Muscle layer of duodenum (tissue), 2 donors: ENCODE data around the gene SELENON.

Experiments used
- H3K27ac ChIP-seq: one replicate; pipeline ENCODE4 v1.7.0; 2013; ENCODE audit warnings: mild to moderate bottlenecking, low read length
- H3K27me3 ChIP-seq: one replicate; pipeline ENCODE4 v1.7.0; 2013; ENCODE audit warnings: low read depth, mild to moderate bottlenecking, control low read depth, low read length
- H3K36me3 ChIP-seq, 2 donors: one replicate each; pipeline ENCODE4 v1.7.0; 2013; ENCODE audit warnings: low read length in 2 of 2, control low read depth in 1 of 2, mild to moderate bottlenecking in 1 of 2; ENCODE audit not compliant: insufficient read depth in 2 of 2, control insufficient read depth in 1 of 2
- H3K4me1 ChIP-seq, 2 donors: one replicate each; pipeline ENCODE4 v1.7.0; 2013; ENCODE audit warnings: low read length in 2 of 2, mild to moderate bottlenecking in 2 of 2, control low read depth in 1 of 2, moderate library complexity in 1 of 2; ENCODE audit not compliant: insufficient read depth in 2 of 2, control insufficient read depth in 1 of 2
- H3K4me3 ChIP-seq, 2 donors: one replicate each; pipeline ENCODE4 v1.7.0; 2013; ENCODE audit warnings: low read length in 2 of 2, low read depth in 1 of 2, mild to moderate bottlenecking in 1 of 2
- H3K9me3 ChIP-seq, 2 donors: one replicate each; pipeline ENCODE4 v1.7.0; 2013; ENCODE audit warnings: low read length in 2 of 2, control low read depth in 1 of 2, mild to moderate bottlenecking in 1 of 2; ENCODE audit not compliant: control insufficient read depth in 1 of 2
- donor health status: healthy.

The SELENON gene

GRCh38 chr1:25763493-25763892 is 36.5 kb upstream of the SELENON start:
- Histone ChIP-seq H3K4me1 (no peaks in the 10 kb centered on the region), H3K27ac (no peak overlapping the region), H3K27me3 (no peaks in the 10 kb centered on the region), H3K4me3 (no peak overlapping the region), H3K9me3 (no peaks in the 10 kb centered on the region), H3K36me3 (peaks cover 6 to 19% of the 10 kb centered on the region in 2 donors)

- Histone ChIP-seq H3K27me3 (no peaks in the 10 kb centered on the region), H3K4me1 (peaks cover 3% of the 10 kb centered on the region in 2 donors), H3K36me3 (peaks cover 0 to 8% of the 10 kb centered on the region in 2 donors), H3K27ac (no peak overlapping the region), H3K4me3 (no peak overlapping the region), H3K9me3 (no peaks in the 10 kb centered on the region)
Measured at GRCh38 chr1:25765136-25765922, 34.7 kb upstream of the SELENON start.

DNA sequence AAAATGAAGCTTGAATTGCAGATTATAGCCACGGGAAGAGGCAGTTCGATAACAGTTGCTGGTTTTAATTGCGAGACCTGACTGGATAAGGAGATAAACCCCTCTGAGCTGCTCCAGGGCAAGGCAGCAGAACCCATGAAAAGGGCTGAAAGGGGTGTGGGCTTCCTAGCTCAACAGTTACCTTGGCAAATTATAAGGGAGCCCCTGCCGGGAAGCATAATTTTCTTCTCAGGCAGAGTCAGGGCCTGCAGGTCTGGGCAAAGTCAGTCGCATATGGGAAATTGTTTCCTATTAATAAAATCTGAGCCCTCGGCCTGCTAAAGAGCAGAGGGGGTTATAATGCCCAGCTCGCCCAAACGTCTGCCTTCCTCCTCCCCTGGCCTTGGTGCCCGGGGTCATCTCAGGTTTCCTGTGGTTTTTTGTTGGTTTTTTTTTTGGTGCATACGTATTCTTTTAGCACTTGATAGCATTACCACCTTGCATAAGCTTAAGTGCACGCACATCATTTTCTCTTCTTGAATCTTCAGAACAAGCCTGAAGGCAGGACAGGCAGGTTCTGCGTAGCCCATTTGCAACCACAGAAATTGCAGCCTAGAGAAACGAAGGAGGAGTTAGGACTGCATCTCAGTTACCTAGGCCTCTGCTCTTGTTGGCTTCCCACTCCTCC is 33.9 kb upstream of the SELENON start:
- Histone ChIP-seq H3K4me3 (no peak overlapping the region), H3K27me3 (no peaks in the 10 kb centered on the region), H3K9me3 (no peaks in the 10 kb centered on the region), H3K4me1 (peaks cover 6 to 11% of the 10 kb centered on the region in 2 donors), H3K27ac (no peak overlapping the region), H3K36me3 (peaks cover 0 to 6% of the 10 kb centered on the region in 2 donors)

- Histone ChIP-seq H3K36me3 (peaks cover 0 to 6% of the 10 kb centered on the region in 2 donors), H3K4me1 (peaks cover 6 to 18% of the 10 kb centered on the region in 2 donors), H3K4me3 (no peak overlapping the region), H3K9me3 (no peaks in the 10 kb centered on the region), H3K27me3 (no peaks in the 10 kb centered on the region), H3K27ac (no peak overlapping the region)
Measured at GRCh38 chr1:25766721-25767436, 33.1 kb upstream of the SELENON start.

DNA sequence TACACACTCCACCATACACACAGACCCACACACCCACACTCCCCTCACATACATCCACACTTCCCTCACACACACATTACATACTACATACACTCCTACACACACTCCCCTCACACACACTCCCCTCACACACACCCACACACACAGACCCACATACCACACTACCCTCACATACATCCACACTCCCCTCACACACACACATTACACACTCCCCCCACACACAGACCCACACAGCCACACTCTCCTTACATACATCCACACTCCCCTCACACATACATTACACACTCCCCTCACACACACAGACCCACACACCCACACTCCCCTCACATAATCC is 32.6 kb upstream of the SELENON start:
- Histone ChIP-seq H3K9me3 (no peaks in the 10 kb centered on the region), H3K4me3 (no peak overlapping the region), H3K36me3 (peaks cover 0 to 9% of the 10 kb centered on the region in 2 donors), H3K27me3 (no peaks in the 10 kb centered on the region), H3K4me1 (peaks cover 6 to 18% of the 10 kb centered on the region in 2 donors), H3K27ac (no peak overlapping the region)

DNA sequence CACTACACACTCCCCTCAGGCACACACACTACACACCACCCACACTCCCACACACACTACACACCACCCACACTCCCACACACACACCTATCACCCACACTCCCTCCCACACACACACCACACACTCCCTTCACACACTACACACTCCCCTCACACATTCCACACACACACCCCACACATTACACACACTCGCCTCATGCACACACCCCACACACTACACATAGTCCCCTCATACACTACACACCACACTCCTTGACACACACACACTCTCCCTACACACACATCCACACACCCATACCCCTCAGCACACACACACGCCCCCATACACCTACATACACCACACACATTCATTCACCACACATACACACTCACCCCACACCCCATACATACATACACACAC is 31.0 kb upstream of the SELENON start:
- Histone ChIP-seq H3K9me3 (no peaks in the 10 kb centered on the region), H3K27ac (no peak overlapping the region), H3K4me3 (no peak overlapping the region), H3K27me3 (no peaks in the 10 kb centered on the region), H3K4me1 (peaks cover 6 to 31% of the 10 kb centered on the region in 2 donors), H3K36me3 (peaks cover 5 to 6% of the 10 kb centered on the region in 2 donors)

DNA sequence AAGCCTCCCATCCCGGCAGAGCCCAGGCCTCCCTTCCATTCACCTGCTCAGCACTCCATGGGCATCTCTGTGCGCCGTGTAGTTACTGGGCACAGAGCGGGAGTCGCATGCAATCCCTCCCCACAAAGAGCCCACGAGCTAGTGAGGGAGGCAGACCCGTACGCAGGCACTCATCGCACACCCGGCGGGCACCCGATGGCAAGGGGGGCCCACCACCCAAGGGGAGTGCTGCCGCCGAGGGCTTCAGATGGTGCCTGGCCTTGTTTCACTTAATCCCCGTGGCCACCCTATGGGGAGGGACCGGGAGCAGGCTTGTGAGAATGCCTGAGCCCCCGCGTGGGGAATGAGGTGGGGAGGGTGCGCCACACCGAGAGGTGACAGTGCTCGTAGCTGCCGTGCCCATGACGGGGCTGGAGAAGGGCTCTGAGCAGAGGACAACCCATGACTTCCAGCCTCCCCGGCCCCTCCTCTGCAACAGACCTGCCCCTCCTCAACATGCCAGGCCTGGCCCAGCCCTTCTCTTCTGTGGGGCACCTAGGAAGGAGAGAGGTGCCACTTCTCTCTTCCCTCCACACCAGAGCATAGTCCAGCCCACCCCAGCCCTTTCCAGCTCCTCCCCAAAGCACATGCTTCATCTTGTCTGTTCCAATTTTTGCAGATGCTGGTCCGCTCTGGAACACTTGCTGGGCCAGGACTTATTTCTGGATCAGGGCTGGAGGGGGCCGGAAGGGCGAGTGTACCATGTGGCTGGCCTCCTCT is 30.2 kb upstream of the SELENON start:
- Histone ChIP-seq H3K9me3 (no peaks in the 10 kb centered on the region), H3K36me3 (peaks cover 3 to 5% of the 10 kb centered on the region in 2 donors), H3K4me3 (no peak overlapping the region), H3K27ac (no peak overlapping the region), H3K4me1 (peaks cover 6 to 39% of the 10 kb centered on the region in 2 donors), H3K27me3 (no peaks in the 10 kb centered on the region)

- no peak overlapping the region for H3K4me3 ChIP-seq
- peaks cover 6 to 45% of the 10 kb centered on the region in 2 donors for H3K4me1 ChIP-seq
- H3K36me3 ChIP-seq: peaks cover 3 to 5% of the 10 kb centered on the region in 2 donors
- H3K27ac ChIP-seq: no peak overlapping the region
- no peaks in the 10 kb centered on the region for H3K27me3 ChIP-seq
- H3K9me3 ChIP-seq: no peaks in the 10 kb centered on the region
Measured at GRCh38 chr1:25770541-25771220, 29.3 kb upstream of the SELENON start.

DNA sequence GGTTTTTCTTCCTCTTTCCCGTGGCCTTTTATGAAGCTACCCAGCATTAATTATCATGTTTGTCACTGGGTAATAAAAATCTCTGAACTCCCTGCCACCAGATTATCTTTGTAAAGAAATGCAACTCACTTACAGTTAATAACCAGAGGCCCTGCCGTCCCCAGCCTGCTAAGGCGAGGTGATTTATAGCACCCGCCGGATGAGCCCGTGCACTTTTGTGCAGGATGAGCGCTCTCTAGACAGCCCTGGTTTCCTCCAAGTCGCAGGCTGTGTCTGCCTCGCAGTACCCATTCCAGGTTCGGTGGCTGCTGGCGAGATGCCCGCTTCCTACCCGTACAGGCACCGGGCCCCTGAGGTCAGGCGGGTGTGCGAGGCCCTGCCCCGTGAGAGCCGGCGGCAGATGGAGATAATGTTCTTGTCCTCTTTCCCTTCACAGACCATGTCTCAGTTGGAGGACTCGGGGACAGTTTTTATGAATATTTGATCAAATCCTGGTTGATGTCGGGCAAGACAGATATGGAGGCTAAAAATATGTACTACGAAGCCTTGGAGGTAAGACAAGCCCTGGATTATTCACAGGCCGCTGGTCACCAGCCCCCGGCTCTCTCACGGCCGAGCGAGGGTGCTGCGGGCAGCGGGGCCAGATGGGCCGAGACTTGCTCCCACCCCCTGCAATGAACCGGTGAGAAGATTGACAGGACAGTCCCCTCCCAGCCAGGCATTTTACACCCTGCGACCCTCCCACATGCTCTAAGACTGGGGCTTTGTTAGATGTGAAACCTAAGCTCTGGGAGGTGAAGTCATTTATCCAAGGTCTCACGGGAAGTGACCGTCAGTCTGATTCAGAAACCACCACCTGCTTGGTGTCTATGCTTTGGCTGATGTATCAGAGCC is 28.5 kb upstream of the SELENON start:
- H3K4me1 ChIP-seq: peaks cover 6 to 45% of the 10 kb centered on the region in 2 donors
- no peak overlapping the region for H3K4me3 ChIP-seq
- H3K36me3 ChIP-seq: peaks cover 3 to 5% of the 10 kb centered on the region in 2 donors
- no peaks in the 10 kb centered on the region for H3K27me3 ChIP-seq
- no peak overlapping the region for H3K27ac ChIP-seq
- H3K9me3 ChIP-seq: no peaks in the 10 kb centered on the region

- Histone ChIP-seq H3K27ac (no peak overlapping the region), H3K4me3 (no peak overlapping the region), H3K9me3 (no peaks in the 10 kb centered on the region), H3K36me3 (peaks cover 3 to 6% of the 10 kb centered on the region in 2 donors), H3K27me3 (no peaks in the 10 kb centered on the region), H3K4me1 (peaks cover 6 to 45% of the 10 kb centered on the region in 2 donors)
Measured at GRCh38 chr1:25772164-25772563, 27.8 kb upstream of the SELENON start.
